GM18873 (cell line): Measurements from ENCODE around the gene FREM1.

Source experiments
- ATAC-seq: cut with Tn5 transposase; IDR thresholded peaks from one replicate; pipeline ENCODE4 v1.9.1; 2021; ENCODE audit warnings: mild to moderate bottlenecking, moderate library complexity, moderate number of reproducible peaks; ENCODE audit not compliant: unreplicated experiment, low FRiP score

The FREM1 gene

DNA sequence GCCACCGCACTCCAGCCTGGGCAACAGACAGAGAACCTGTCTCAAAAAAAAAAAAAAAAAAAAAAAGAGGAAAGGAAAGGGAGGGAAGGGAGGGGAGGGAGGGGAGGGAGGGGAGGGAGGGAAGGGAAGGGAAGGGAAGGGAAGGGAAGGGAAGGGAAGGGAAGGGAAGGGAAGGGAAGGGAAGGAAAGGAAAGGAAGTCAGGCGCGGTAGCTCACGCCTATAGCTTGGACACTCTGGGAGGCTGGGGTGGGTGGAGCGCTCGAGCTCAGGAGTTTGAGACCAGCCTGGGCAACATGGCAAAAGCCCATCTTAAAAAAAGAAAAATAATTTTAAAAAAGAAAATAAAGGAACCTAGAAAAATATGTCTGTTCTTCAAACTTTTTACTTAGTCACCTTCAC, 131.7 kb downstream of the FREM1 start:
- ATAC-seq: no peak

GRCh38 chr9:14775917-14776316, 134.3 kb downstream of the FREM1 start:
- ATAC-seq: no peak

- ATAC-seq: no peak
These were observed 139.6 kb downstream of the FREM1 start for GRCh38 chr9:14770592-14770991.

GRCh38 chr9:14769230-14769571, 141.0 kb downstream of the FREM1 start:
- ATAC-seq: no peak

- no peak for ATAC-seq
These were observed 141.6 kb downstream of the FREM1 start for GRCh38 chr9:14768405-14769229.

DNA sequence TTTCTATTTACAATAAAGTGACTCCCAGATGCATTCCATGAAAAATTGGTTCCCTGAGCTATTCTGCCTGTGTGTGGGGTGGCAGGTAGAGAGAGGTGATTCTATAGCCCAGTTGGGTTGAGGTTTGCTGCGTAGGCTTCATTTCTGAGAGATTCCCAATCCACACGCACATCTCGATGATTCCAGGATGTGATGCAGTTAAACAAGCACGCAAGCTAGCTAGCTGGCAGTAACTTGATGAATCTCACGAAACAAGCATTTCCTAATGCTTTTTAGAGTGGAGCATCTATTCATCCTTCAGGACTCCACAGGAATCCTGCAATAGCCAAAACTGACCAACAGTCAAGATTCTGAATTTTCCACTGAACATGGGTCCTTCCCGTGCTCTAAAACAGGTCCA, 143.9 kb downstream of the FREM1 start:
- no peak for ATAC-seq

GRCh38 chr9:14761584-14761983, 148.6 kb downstream of the FREM1 start:
- no peak for ATAC-seq

DNA sequence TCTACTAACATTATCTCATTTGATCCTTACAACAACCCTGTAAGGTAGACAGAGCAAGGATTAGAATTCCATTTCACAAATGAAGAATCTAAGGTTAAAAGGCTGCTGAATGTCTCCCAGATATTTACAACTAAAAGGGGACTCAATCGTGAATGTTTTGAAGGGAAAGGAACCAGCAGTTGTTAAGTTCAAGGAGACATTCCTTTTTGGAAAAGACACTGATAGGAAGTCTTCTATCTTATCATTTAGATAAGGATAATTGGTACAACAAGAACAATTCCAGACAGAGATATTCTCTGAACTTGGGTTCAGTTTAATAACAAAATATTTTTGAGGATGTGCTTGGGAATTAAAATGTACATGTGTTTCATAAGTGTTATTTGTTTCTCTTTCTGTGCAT, 150.2 kb downstream of the FREM1 start:
- ATAC-seq: no peak

DNA sequence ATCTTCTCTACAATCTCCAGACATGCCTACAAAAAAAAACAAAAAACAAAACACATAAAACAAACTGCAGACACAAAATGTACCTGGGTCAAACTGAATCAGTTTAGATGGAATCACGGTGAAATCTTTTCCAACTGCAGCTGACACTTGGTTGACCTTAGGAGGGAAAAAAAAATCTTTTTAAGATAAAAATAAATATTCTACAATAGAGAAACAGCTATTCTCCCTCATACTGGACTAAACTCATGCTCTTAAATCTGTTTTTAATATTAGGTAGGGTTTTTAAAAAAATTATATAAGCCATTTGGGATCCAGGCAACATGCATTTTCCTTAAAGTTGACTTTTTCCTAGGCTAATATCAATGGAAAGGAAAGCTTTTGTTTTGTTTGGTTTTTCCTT, 153.9 kb downstream of the FREM1 start:
- no peak for ATAC-seq

- no peak for ATAC-seq
These were observed 157.4 kb downstream of the FREM1 start for GRCh38 chr9:14752871-14753270.

DNA sequence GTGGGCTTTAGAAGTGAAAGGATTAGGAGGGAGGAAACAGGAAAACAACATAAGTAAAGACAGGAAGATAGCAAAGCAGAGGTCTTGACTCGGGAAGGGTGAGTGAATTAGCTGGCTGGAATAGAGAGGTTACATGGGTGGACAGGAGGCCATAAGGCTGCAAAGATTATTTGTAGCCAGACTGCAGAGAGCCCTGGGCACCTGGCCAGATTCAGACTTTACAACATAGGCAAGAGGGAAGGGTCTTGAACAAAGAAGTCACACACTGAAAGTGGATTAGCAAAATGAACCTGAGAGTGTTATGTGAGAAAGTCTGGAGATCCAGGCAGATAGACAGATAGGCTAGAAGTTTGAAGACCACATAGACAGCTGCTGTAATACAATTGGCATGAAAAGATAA, 158.0 kb downstream of the FREM1 start:
- ATAC-seq: no peak

DNA sequence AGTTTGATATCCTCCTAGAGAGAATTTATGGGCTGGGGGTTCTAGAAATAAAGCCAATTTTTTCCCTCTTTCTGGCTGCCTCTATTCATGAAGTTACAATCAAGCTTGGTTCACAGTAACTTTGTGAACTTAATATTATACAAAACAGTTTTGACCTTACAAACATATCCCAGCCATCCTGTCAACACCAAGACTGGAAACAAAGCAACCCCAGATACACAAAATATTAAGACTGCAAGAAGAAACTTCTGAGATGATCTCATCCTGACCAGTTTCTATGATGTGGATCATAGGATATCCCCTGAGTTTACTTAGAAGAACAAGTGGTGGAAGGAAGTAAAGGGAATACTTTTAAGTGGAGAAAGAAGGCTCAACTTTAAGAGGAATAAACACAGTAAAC, 159.4 kb downstream of the FREM1 start:
- no peak for ATAC-seq

DNA sequence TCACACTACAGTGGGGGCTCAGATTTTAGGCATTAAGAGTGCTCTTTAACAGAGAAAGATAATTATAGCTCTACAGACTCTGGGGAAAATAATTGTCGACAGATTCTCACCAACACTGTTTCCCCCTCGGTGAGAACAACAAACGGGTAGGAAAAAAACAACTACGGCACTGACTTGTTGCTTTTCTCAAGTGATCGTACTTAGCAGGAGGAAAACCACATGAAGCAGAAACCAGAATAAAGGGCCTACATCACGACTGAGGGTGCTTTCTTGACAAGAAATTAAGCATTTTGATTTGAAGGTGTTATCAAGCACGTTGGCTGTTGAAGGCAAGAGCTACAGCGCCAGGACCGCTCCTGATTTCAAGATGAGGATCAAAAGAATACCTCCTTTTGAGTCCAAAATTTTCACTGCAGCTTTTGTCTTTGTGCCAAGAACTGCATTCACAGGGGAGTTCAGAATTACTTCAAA, 160.5 kb downstream of the FREM1 start:
- ATAC-seq: no peak

GRCh38 chr9:14748373-14748772, 161.9 kb downstream of the FREM1 start:
- ATAC-seq: no peak

DNA sequence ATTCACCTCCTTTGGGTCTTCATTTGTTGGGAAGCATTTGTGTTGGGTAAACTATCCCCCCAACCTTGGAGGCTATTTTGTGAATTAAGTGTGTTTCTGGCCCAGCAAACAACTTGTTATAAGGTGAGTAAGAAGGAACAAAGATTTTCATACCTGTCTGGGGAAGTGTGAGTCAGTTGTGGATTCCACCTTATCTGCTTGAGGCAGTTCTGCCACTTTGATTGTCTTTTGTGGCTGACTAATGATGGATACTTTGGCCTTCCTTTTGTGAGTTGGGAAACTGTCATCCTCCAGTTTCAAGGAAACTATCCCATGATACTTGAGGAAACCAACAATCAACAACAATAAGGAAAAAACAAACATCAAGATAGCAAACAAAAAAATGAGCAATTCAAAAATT, 163.1 kb downstream of the FREM1 start:
- no peak for ATAC-seq

DNA sequence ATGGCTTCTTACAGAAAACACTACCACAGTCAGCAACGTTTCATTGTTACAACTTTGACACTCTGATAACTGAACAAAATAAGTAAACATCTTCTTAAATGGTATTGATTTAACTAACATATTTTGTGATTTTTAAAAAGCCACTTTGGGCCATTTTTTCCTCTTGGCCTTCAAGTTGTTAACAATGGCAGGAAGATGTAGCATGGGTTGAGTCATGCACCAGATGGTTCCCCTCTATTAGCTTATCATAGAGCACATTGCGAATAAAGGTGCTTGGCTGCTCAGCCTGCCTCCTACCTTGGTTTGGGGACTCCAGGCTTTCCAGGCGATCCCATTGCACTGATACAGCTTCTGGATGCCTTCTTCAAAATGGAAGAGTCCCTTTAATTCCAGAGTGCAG, 163.6 kb downstream of the FREM1 start:
- no peak for ATAC-seq

DNA sequence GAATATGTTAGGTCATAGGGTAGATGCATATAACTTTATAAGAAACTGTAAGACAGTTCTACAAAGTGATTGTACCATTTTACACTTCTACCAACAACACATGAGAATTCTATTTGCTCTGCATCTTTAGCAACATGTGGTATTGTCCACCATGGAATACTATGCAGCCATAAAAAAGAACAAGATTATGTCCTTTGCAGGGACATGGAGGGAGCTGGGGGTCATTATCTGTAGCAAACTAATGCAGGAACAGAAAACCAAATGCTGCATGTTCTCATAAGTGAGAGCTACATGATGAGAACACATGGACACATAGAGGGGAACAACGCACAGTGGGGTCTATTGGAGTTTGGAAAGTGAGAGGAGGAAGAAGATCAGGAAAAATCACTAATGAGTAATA, 165.5 kb downstream of the FREM1 start:
- no peak for ATAC-seq

DNA sequence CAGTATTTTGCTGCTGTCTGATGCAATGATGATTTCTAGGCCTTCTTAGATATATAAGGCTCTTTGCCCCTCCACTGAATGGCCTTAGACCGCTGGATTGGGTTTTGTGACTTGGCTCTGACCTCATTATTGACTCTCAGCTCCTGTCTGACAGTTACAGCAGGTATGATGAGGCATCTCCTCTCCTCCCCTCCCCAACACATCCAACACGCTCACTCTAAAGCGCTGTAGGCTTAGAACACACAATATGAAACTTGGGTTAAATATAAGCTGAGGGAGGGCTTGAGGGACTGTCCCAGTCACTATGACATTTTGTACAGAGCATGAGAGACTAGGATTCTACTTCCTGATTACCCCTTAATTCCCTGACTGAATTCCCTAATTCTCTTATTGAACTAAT, 168.9 kb downstream of the FREM1 start:
- ATAC-seq: peak; percentile 90

- no peak for ATAC-seq
These were observed 177.1 kb downstream of the FREM1 start for GRCh38 chr9:14733133-14733532.

GRCh38 chr9:14731294-14731981, 178.8 kb downstream of the FREM1 start:
- ATAC-seq: no peak

DNA sequence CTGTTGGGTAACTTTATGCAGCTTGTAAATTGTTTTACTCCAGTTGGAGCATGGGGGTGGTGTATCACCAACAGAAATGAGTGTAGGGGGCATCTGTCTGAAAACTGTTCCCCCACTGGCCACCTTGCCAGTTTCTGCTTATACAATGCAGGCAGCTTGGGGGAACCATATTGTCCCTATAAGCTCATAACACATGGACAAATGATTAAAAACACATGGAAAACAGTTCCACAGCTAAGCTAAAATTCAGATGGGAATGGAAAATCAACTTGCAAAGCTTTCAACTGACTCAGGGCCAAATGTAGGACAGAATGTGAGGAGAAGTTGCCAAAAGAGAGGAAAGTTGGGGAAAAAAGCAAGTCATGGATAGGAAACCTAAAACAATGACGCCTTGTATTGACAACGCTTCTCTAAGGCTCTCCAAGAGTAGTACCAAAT, 179.7 kb downstream of the FREM1 start:
- no peak for ATAC-seq

GRCh38 chr9:14723301-14723700, 186.9 kb downstream of the FREM1 start:
- ATAC-seq: no peak
